NCI-H2196 (cell line): ENCODE data around the gene SPSB4.

ENCODE experiments used
- DNase-seq: peaks from one replicate; lab custom pipeline; 2025; ENCODE audit not compliant: unreplicated experiment; lab: John Stamatoyannopoulos, UW

Gene SPSB4

GRCh38 chr3:141052201-141053069 lies 1.3 kb downstream of the SPSB4 start:
- peak; percentile 29 for DNase-seq

DNA sequence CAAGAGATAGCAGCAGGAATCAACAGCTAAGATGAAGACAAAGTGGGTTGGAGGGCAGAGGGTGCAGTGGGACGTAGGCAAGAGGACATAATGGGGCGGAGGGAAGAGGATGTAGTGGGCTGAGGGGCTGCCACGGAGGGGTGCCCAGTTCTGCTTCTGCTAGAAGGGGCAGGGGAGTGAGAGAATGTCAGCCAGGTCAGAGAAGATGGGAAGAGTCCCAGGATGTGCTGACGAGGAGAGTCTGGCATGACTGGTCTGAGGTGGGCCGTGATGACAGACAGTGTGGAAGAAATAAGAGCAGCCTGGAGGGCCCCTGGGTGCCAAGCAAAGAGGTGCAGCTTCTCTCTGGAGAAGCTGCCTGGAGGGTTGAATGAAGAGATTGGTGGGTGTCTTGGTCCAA lies 4.0 kb downstream of the SPSB4 start:
- DNase-seq: no peak

- DNase-seq: no peak
Measured at GRCh38 chr3:141055536-141056445, 4.6 kb downstream of the SPSB4 start.

DNA sequence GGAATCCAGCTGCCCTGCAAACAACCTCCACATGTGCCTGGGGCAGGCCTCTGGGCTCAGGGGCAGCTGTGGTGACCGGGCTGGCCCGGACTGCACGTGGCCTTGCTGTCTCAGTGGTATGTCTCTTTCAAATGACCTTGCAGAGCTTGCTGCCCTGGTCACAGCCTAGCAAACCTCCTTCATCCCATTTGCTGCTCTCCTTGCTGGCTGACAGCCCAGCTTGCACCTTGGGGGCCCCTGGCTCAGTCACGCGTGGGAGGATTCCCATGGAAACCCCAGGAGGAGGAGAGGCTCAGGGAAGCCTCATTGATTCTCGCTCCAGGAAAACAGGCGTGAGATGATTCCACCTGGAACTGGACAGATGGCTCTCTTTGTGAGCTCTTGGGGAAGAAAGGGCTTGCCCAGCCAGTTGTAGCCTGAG lies 5.6 kb downstream of the SPSB4 start:
- no peak for DNase-seq

GRCh38 chr3:141057436-141057835 lies 6.3 kb downstream of the SPSB4 start:
- no peak for DNase-seq

- no peak for DNase-seq
Measured at GRCh38 chr3:141057946-141058800, 7.0 kb downstream of the SPSB4 start.

DNA sequence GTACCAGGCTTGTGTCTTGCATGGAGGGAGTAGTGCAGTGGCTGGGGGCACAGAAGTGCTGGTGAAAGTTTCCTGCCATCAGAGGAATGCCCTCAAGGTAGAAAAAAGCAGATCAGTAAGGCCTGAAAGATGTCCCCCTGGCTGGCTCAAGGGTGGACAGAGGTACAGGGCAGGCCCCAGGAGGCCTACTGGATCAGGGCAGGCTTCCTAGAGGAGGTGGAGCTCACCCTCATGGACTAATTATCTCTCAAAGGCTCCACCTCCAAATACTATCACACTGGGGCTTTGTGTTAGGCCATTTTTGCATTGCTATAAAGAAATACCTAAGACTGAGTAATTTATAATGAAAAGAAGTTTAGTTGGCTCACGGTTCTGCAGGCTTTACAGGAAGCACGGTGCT lies 7.8 kb downstream of the SPSB4 start:
- DNase-seq: no peak

GRCh38 chr3:141059816-141060215 lies 8.7 kb downstream of the SPSB4 start:
- DNase-seq: no peak

DNA sequence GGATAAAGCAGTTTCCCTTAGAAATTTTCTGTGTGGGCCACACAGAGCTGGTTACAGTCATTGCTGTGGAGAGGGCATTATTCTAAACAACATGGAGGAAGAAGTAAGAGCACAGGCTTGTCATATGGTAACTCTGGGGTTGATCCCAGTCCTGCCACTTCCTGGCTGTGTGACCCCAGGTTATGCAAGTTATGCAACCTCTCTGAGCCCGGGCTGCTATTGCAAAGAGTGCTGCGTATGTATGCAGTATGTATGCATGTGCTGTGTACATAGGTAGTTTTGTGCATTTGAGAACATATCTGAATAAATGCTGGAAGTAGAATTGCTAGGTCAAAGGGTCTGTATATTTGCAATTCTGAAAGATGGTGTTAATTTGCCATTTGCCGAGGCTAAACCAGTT lies 9.2 kb downstream of the SPSB4 start:
- DNase-seq: no peak

DNA sequence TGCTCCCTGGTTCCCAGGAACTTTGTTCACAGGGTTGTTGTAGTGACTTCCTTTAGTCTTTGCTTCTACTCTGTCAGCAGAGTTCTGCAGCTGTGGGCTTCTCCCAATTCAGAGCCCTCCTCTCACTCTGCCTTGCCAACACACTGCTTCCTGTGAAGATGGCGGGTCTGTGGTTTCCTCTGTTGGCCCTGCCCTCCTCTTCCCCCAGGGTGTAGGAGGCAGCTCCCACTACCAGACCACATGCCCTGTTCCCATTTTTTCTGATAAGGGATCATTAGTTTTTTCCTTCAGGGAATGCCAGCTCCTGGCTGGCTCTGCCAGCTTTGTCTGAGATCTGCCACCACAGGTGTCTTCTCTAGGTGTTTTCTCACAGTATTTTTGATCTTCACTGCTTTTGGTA lies 12.7 kb downstream of the SPSB4 start:
- DNase-seq: no peak

DNA sequence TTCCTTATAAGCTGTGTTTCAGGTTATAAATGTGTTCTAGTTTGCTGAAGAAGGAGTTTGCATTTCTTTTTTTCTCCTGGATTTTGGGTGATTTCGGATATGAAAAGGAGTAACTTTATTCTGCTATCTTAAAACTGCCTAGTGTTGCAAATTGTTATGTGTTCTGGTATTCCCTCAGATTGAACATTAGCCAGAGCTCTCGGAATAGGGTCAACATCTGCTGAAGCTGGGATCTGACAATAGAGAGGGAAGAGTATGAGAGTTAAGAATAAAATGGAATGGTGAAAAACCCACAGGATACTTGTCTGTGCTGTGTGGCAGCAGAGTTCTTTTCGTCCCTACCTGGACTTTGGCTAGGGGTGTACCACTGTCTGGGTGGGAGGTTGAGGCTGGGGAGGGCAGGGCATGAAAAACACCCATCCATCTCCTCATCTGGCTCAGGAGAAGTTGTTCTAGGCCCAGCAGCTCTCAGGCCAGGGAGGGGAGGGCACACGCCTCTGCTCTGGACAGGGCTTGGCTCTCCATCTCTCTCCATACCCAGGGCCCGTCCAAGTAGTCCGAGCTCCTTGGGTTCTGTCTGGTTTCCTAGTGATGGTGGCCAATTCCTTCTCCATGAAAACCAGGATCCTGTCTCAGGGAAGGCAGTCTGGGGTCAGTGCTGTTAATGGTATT lies 13.2 kb downstream of the SPSB4 start:
- DNase-seq: no peak

DNA sequence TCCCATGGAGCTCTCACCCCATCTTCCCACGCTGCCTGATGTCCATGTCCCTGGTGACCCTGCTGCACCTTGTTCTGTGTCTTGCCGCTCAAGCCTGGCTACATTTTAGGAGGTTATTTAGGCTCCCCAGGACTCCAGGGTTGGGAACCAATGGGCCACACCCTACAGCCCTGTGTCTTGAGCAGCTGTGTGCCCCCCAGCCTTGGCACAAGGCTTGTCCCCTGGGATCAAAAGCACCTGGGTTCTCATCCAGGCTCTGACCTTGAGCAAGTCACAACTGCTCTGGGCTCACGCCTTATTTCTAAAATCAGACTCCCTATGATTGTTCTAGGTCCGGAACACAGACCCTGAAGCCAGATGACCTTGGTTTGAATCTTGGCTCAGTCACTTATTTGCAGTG lies 14.1 kb downstream of the SPSB4 start:
- no peak for DNase-seq

DNA sequence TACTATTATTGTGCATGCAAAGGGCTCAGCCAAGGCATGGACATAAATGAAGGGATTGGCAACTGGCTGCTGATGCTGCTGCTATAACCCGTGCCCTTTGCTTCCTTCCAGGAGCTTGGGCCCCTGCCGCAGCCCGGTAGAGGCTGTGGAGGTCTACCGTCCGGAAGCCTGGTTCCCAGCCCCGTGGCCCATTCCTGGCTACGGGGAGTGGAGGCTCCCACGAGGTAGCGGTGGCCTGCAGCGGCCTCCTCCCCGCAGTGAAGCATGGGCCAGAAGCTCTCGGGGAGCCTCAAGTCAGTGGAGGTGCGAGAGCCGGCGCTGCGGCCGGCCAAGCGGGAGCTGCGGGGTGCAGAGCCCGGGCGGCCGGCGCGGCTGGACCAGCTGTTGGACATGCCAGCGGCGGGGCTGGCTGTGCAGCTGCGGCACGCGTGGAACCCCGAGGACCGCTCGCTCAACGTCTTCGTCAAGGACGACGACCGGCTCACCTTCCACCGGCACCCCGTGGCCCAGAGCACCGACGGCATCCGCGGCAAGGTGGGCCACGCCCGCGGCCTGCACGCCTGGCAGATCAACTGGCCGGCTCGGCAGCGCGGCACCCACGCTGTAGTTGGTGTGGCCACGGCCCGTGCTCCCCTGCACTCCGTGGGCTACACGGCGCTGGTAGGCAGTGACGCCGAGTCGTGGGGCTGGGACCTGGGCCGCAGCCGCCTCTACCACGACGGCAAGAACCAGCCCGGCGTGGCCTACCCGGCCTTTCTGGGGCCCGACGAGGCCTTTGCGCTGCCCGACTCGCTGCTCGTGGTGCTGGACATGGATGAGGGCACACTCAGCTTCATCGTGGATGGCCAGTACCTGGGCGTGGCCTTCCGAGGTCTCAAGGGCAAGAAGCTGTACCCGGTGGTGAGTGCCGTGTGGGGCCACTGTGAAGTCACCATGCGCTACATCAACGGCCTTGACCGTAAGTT lies 15.0 kb downstream of the SPSB4 start:
- DNase-seq: no peak

- no peak for DNase-seq
Measured at GRCh38 chr3:141067206-141067974, 16.2 kb downstream of the SPSB4 start.

- no peak for DNase-seq
Measured at GRCh38 chr3:141070229-141070628, 19.1 kb downstream of the SPSB4 start.

- DNase-seq: no peak
Measured at GRCh38 chr3:141070727-141071357, 19.7 kb downstream of the SPSB4 start.

DNA sequence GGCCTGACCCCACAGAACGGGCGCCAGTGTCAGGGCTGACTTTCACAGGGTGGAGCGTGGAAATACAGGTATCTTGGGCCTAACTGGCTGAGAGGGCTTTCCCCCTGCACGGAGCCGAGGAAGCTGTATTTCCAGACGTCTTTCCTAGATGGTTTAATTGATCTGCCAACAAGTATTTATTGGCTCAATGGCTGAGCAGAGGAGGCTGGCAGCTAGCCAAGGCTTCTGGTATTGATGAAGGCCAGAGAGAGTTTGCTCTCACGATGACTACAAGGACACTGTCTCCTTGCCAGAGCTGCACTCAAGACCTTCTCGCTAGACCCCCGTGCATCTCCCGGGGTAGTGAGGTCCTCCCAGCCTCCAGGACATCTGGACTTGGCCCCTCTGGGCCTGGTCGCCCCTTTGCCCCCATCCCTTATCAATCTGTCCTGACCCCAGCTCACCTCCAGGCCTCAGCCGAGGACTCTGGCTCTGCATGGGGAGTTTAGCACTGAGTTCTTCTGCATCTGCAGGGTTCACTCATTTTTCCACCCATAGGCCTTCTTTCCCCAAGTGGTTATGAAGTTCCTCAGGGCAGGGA lies 20.6 kb downstream of the SPSB4 start:
- DNase-seq: no peak

DNA sequence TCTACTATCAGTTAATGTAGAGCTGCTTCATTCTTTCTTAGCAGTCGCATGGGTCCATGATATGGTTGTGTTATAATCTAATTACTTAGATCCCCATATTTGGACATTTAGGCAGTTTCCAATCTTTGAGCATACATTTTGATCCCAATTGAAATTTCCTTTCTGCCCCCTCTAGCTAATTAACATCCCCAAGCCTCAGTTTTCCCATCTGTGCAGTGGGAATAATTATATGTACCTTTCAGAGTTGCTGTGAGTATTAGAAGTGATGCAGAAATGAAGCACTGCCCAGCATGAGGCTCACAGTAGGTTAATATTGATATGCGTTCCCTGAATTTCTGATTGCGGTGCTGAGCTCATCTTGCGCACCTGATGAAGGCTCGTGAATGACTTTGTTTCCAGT lies 21.8 kb downstream of the SPSB4 start:
- no peak for DNase-seq
